Measurements from ENCODE around the gene LINGO4.

DNA sequence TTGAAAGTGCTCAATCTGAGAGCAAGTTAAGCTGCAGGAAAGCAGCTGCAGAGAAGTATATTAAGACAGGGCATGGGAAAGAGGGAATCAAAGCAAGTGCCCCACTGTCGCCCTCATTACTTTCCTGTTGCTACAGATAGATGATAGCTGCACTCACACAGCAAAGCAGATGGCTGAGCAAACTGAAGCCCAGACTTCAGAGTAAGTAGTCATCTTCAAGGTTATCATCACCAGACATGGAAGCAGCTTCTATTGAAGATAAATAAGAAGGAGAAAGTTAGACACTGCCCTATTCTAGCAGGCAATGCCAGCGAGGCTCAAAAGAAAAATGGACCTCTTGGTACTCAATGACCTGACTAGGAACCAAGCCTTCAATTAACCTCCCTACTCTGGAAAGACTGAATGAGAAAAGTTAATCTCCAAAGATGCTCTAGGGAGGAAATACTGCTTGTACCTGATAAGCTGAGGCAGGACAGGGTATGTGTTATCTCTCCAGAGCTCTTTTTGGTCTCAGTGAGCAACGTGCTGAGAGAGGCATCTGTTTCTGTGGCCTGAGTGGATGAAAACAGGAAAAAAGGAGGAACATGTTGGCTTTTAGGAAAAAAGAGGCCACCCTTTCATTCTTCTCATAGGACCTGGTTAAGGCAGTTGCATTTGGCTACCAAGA lies 30.8 kb downstream of the LINGO4 start:
- TF ChIP-seq MYBL2 (CRISPR knock-in tag; IDR thresholded peaks at IDR 0.05) (no peak), IRF2 (CRISPR knock-in tag; IDR thresholded peaks at IDR 0.05; ENCODE audit: borderline replicate concordance, low read depth) (no peak), HMGA2 (CRISPR knock-in tag; IDR thresholded peaks at IDR 0.05) (no peak), NR2C2 (CRISPR knock-in tag; IDR thresholded peaks at IDR 0.05) (no peak), CBFB (CRISPR knock-in tag; IDR thresholded peaks at IDR 0.05; ENCODE audit: low read depth) (no peak)
- TF ChIP-seq, protein P1, sequence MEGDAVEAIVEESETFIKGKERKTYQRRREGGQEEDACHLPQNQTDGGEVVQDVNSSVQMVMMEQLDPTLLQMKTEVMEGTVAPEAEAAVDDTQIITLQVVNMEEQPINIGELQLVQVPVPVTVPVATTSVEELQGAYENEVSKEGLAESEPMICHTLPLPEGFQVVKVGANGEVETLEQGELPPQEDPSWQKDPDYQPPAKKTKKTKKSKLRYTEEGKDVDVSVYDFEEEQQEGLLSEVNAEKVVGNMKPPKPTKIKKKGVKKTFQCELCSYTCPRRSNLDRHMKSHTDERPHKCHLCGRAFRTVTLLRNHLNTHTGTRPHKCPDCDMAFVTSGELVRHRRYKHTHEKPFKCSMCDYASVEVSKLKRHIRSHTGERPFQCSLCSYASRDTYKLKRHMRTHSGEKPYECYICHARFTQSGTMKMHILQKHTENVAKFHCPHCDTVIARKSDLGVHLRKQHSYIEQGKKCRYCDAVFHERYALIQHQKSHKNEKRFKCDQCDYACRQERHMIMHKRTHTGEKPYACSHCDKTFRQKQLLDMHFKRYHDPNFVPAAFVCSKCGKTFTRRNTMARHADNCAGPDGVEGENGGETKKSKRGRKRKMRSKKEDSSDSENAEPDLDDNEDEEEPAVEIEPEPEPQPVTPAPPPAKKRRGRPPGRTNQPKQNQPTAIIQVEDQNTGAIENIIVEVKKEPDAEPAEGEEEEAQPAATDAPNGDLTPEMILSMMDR (IDR thresholded peaks at IDR 0.05), result no peak
- TF ChIP-seq, protein P2, sequence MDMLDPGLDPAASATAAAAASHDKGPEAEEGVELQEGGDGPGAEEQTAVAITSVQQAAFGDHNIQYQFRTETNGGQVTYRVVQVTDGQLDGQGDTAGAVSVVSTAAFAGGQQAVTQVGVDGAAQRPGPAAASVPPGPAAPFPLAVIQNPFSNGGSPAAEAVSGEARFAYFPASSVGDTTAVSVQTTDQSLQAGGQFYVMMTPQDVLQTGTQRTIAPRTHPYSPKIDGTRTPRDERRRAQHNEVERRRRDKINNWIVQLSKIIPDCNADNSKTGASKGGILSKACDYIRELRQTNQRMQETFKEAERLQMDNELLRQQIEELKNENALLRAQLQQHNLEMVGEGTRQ (CRISPR knock-in tag; IDR thresholded peaks at IDR 0.05), result no peak
- TF ChIP-seq, protein P3, sequence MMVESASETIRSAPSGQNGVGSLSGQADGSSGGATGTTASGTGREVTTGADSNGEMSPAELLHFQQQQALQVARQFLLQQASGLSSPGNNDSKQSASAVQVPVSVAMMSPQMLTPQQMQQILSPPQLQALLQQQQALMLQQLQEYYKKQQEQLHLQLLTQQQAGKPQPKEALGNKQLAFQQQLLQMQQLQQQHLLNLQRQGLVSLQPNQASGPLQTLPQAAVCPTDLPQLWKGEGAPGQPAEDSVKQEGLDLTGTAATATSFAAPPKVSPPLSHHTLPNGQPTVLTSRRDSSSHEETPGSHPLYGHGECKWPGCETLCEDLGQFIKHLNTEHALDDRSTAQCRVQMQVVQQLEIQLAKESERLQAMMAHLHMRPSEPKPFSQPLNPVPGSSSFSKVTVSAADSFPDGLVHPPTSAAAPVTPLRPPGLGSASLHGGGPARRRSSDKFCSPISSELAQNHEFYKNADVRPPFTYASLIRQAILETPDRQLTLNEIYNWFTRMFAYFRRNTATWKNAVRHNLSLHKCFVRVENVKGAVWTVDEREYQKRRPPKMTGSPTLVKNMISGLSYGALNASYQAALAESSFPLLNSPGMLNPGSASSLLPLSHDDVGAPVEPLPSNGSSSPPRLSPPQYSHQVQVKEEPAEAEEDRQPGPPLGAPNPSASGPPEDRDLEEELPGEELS (CRISPR knock-in tag; IDR thresholded peaks at IDR 0.05), result no peak
- TF ChIP-seq, protein P4, sequence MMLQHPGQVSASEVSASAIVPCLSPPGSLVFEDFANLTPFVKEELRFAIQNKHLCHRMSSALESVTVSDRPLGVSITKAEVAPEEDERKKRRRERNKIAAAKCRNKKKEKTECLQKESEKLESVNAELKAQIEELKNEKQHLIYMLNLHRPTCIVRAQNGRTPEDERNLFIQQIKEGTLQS (CRISPR knock-in tag; conservative IDR thresholded peaks at IDR 0.05), result no peak
- TF ChIP-seq, protein P5, sequence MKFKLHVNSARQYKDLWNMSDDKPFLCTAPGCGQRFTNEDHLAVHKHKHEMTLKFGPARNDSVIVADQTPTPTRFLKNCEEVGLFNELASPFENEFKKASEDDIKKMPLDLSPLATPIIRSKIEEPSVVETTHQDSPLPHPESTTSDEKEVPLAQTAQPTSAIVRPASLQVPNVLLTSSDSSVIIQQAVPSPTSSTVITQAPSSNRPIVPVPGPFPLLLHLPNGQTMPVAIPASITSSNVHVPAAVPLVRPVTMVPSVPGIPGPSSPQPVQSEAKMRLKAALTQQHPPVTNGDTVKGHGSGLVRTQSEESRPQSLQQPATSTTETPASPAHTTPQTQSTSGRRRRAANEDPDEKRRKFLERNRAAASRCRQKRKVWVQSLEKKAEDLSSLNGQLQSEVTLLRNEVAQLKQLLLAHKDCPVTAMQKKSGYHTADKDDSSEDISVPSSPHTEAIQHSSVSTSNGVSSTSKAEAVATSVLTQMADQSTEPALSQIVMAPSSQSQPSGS (CRISPR knock-in tag; IDR thresholded peaks at IDR 0.05; ENCODE audit: borderline replicate concordance, low read depth), result no peak
- TF ChIP-seq, protein P6, sequence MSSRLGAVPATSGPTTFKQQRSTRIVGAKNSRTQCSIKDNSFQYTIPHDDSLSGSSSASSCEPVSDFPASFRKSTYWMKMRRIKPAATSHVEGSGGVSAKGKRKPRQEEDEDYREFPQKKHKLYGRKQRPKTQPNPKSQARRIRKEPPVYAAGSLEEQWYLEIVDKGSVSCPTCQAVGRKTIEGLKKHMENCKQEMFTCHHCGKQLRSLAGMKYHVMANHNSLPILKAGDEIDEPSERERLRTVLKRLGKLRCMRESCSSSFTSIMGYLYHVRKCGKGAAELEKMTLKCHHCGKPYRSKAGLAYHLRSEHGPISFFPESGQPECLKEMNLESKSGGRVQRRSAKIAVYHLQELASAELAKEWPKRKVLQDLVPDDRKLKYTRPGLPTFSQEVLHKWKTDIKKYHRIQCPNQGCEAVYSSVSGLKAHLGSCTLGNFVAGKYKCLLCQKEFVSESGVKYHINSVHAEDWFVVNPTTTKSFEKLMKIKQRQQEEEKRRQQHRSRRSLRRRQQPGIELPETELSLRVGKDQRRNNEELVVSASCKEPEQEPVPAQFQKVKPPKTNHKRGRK (CRISPR knock-in tag; IDR thresholded peaks at IDR 0.05; ENCODE audit: borderline replicate concordance), result no peak
